Mononuclear cell (primary cell): ENCODE measurements around the gene RELB. TPM values are rescaled to one million over a fixed set of nuclear protein-coding genes. Genes with fewer than 3 reads are reported as not detected.

Source experiments
- H3K27me3 ChIP-seq: 2 replicates; pipeline ENCODE4 v1.6.0; 2011; ENCODE audit warnings: low read length, control low read depth; ENCODE audit not compliant: insufficient read depth
- H3K4me1 ChIP-seq: 2 replicates; pipeline ENCODE4 v1.5.1; 2011; ENCODE audit warnings: mild to moderate bottlenecking, low read length, control low read depth; ENCODE audit not compliant: insufficient read depth
- H3K4me3 ChIP-seq: 2 replicates; pipeline ENCODE4 v1.5.1; 2011; ENCODE audit warnings: mild to moderate bottlenecking, low read length, moderate library complexity
- H3K9me3 ChIP-seq: 2 replicates; pipeline ENCODE4 v1.5.1; 2011; ENCODE audit warnings: low read depth, mild to moderate bottlenecking, control low read depth, low read length
- total RNA-seq: library from RNA; depleted of rRNA; stranded (reverse); fragments of >200 nt; gene quantifications from one replicate; pipeline ENCODE4 v1.2.3, GENCODE V29; 2012

RELB gene
- total RNA-seq, 1 donor = 42.9 TPM

DNA sequence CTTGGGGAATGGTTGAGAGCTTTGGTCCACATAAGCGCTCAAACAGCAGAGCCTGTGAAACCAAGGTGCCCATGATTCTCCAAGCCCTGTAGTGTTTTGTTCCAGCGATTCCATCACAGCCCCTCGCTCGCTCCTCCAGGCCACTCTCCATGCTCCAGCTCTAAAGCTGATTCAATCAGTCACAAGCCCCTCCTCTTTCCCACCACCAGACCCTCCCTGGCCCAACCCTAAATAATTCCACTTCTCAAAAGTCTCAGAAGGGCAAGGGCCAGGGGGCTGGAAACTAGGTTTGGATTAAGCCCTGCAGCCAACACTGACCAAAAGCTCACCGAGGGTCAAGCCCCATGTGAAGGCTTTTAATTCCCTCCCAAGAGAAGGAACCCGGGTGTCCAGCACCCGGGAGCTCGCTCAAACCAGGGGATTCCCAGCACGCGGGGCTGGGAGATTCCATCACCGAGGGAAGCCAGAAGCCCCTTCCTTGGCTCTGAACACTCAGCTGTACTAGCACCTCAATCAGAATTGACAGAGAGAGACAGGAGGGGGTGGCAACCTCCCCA lies 73.6 kb downstream of the RELB start:
- no peaks in the 10 kb centered on the region for H3K9me3 ChIP-seq
- H3K4me1 ChIP-seq = peaks cover 45% of the 10 kb centered on the region
- H3K4me3 ChIP-seq = peak overlapping the region; percentile 27

GRCh38 chr19:45075301-45076028 lies 74.2 kb downstream of the RELB start:
- Histone ChIP-seq H3K4me1 (peaks cover 51% of the 10 kb centered on the region), H3K27me3 (no peaks in the 10 kb centered on the region), H3K9me3 (no peaks in the 10 kb centered on the region), H3K4me3 (peak overlapping the region; percentile 70)

More for the DNA sequence above, 73.6 kb downstream of the RELB start:
- no peaks in the 10 kb centered on the region for H3K27me3 ChIP-seq

DNA sequence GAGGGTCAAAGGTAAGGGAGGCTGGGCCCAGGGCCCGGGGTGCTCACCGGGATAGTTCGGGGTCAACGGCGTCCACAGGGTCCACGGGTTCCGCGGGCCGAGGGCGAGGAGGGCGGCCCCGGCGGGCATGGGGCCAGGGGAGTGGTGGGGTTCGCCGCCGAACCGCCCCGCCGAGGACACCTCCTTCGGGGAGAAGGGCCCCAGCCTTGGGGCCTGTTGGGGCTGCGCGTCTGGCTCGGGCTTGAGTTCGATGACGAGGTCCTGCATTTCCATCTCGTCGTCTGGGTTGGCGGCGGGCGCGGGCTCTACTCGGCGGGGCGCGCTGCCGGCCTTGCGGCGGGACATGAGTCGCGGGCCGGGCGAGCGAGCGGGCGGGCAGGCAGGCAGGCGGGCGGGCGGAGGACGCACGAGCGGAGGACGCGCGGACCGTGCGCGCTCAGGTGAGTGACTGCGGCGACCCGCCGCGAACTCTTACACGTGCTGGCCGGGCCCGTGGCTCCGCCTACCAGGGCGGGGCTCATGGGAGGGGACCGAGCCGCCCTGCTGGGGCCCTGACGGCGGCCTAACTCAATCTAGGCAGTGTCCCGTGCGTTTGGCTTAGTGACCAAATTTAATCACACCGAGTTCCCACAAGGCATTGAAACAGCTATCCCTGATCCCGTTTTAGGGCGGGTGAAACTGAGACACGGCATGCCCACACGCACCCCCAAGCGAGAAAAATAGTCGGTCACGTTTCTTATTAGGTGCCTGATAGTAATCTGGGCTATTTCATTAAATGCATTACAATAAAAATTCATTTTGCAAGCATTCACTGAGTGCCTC lies 75.0 kb downstream of the RELB start, which contains the start of gene ZNF296:
ZNF296 (minus strand) TSS at position 450 of the 822 bp plus-strand sequence; CDS start at position 345, 105 bp downstream.
- Histone ChIP-seq H3K27me3 (no peaks in the 10 kb centered on the region), H3K9me3 (no peaks in the 10 kb centered on the region), H3K4me1 (peaks cover 56% of the 10 kb centered on the region), H3K4me3 (peak within 1 kb of the TSS; percentile 70)

DNA sequence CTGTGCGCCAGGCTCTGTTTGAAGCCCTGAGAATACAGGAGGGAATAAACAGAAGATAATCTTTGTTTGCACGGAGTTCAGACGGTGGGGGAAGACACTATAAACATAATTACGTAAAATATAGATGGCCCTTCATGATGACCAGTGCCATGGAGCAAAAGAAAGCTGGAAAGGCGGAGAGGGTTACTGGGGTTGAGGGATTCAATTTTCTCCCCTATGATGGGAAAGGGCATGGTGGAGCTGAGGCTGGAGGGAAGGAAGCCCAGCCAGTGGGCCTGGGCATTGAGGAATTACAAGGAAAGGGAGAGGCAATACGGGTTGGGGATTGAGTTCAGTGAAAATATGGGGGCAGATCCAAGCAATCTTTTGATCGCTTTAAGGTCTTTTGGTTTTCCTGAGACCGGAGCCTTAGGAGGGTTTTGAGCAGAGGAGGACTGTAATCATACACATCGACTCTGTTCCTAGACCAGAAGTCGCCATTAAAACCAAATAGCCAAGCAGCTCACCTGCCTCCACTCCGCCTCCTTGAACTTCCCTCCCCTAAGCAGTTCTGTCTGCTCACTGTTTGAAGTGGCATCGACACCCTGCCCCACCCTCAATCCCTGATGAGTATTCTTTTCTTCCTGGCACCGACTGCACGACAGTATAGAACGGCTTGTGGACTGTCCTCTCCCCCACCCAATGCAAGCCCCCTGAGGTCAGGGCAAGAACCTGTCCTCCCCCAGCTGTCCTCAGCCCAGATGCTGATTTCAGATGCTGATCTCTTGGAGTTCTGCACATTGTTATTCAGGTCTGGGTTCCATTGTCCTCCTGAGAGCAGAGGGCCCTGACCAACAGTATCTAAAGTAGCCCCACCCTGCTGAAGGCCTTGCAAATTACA lies 75.8 kb downstream of the RELB start:
- Histone ChIP-seq H3K4me3 (peak overlapping the region; percentile 70), H3K27me3 (no peaks in the 10 kb centered on the region), H3K4me1 (peaks cover 56% of the 10 kb centered on the region), H3K9me3 (no peaks in the 10 kb centered on the region)

DNA sequence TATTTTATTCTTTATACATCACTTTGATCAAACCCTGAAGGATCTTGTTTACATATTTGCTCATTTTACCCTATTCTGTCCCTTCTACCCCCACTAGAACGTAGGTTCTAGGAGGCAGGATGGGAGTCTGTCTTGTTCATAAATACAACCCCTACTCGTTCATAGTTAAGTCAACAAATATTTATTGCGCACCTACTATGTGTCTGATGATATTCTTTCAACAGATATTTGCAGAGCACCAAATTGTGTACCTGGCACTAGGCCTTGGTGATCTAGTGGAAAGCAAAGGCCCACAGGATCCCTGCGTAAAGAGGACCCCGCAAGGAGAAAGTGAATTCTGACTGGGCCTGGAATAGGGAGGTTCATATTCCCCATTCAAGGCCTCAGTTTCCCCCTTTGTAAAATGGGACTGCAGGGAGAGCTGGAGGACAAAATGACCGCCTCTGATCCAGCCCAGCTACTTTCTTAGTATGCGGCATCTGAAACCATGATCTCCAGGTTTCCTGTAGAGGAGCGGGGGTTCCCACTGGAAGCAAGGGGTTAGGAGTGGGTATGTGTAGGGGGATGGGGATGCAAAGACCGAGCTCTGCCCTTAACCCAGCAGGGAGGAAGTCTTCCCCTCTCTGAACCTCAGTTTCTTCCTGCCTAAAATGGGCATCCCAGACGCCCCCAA lies 77.3 kb downstream of the RELB start:
- H3K27me3 ChIP-seq = no peaks in the 10 kb centered on the region
- H3K4me1 ChIP-seq = peaks cover 56% of the 10 kb centered on the region
- no peaks in the 10 kb centered on the region for H3K9me3 ChIP-seq
- peak overlapping the region; percentile 84 for H3K4me3 ChIP-seq

DNA sequence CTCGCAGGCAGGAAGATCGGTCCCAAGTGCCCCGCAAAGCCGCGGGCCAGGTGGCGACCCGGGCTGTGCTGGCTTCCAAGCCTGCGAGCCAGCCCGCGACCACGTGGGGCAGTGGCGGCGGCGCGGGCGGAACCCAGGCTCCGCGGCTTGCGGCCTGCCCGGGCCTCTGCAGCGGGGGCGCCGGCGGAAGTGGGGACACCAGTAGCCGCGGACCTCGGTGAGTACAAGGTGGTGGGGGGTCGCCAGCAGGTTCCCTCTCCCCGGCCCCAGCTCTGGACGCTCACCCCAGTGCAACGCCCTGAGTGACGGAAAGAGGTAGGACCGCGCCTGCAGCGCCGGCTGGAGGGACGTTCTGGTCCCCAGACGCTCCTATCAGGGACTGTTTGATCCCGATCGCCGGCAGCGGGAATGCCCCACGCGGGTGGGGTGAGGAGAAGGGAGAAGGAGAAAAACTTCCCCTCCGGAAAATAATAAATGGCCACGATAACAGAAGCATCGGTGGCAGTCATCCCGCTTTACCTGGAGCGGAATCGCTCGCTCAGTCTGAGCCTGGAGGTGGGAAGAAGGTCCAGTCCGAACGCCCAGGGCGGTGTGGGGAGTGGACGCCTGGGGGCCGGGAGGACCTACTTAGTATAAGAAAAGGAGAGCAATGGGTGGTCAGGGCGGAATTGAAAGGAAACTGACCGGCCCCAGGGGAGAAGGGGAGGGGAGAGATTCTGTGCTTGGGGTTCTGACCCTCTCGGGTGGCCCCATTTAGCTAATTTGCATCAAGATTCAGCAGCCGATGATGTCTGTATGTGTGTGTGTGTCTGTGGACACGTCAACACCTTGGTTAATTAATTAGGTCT lies 78.0 kb downstream of the RELB start, which contains the start of gene GEMIN7:
GEMIN7 (plus strand) TSS at position 198 of the 848 bp plus-strand sequence. CDS start 10,855 bp downstream, outside the sequence.
- no peaks in the 10 kb centered on the region for H3K27me3 ChIP-seq
- H3K9me3 ChIP-seq = no peaks in the 10 kb centered on the region
- H3K4me3 ChIP-seq = peak within 1 kb of the TSS; percentile 84
- peaks cover 50% of the 10 kb centered on the region for H3K4me1 ChIP-seq

- Histone ChIP-seq H3K4me3 (peak overlapping the region; percentile 84), H3K9me3 (no peaks in the 10 kb centered on the region)
These were observed 78.7 kb downstream of the RELB start for GRCh38 chr19:45079911-45080370.

DNA sequence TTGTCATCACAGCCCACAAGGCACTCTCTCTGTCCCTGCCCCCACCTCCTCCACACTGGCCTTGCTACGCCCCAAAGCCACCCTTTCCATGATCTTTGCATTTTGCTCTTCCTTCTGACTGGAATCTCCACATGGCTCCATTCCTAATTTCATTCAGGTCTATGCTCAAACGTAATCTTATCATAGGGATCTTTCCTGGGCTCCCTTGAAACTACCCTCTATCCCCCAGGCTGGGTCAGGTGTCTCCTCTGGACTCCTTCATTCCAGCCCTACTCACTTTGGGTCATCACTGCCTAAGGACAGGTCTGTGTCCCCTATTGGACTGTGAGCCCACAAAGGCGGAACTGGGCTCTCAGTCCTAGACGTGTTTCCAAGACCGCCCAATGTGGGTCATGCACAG lies 80.9 kb downstream of the RELB start:
- H3K4me3 ChIP-seq = no peak overlapping the region
- no peaks in the 10 kb centered on the region for H3K9me3 ChIP-seq
- peaks cover 35% of the 10 kb centered on the region for H3K4me1 ChIP-seq

More at GRCh38 chr19:45079911-45080370, 78.7 kb downstream of the RELB start:
- Histone ChIP-seq H3K4me1 (peaks cover 43% of the 10 kb centered on the region), H3K27me3 (no peaks in the 10 kb centered on the region)

GRCh38 chr19:45086480-45086879 lies 85.2 kb downstream of the RELB start:
- H3K9me3 ChIP-seq = no peaks in the 10 kb centered on the region
- H3K27me3 ChIP-seq = no peaks in the 10 kb centered on the region
- no peak overlapping the region for H3K4me3 ChIP-seq
- peaks cover 26% of the 10 kb centered on the region for H3K4me1 ChIP-seq

More for the DNA sequence above, 80.9 kb downstream of the RELB start:
- H3K27me3 ChIP-seq = no peaks in the 10 kb centered on the region

DNA sequence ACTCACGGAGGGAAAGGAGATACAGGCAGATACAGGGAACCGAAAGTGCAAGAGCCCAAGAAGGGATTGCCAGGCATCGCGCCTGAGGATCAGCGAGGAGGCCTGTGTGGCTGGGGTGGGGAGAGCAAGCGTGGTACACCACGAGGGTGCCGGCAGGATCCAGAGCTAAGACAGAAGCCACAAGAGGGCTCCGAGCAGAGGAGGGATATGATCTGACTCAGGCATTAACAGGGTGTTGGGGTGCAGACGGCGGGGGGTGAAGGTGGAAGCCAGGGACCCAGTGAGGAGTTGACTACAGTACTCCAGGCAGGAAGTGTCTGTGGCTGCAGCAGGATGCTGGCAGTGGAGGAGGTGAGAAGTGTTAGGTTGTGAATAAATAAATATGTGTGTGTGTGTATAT lies 86.3 kb downstream of the RELB start:
- Histone ChIP-seq H3K27me3 (no peaks in the 10 kb centered on the region), H3K9me3 (no peaks in the 10 kb centered on the region), H3K4me3 (no peak overlapping the region), H3K4me1 (peaks cover 30% of the 10 kb centered on the region)
